ENCODE results near the gene SMAD7.

SMAD7 gene

DNA sequence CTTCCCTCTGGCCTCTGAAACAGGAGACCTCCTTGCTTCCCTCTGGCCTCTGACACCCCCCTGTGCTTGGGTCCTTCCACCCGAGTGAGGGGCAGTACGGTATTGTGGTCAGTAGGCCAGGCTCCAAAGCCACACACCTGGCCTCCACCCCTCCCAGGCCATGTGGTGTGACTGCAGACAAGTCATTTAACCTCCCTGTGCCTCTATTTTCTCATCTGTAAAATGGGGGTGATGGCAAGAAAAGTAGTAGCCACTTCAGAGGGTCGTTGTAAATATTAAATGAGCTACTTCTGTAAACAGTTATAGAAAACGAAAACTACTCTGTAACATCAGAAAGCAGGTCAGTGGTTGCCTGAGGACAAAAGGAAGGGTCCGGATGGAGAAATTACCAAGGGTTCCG is 74.2 kb downstream of the SMAD7 start:
- FAIRE-seq (no peak), DNase-seq (ENCODE audit: insufficient read length, low spot score) (no peak)
- TF ChIP-seq, protein P1, sequence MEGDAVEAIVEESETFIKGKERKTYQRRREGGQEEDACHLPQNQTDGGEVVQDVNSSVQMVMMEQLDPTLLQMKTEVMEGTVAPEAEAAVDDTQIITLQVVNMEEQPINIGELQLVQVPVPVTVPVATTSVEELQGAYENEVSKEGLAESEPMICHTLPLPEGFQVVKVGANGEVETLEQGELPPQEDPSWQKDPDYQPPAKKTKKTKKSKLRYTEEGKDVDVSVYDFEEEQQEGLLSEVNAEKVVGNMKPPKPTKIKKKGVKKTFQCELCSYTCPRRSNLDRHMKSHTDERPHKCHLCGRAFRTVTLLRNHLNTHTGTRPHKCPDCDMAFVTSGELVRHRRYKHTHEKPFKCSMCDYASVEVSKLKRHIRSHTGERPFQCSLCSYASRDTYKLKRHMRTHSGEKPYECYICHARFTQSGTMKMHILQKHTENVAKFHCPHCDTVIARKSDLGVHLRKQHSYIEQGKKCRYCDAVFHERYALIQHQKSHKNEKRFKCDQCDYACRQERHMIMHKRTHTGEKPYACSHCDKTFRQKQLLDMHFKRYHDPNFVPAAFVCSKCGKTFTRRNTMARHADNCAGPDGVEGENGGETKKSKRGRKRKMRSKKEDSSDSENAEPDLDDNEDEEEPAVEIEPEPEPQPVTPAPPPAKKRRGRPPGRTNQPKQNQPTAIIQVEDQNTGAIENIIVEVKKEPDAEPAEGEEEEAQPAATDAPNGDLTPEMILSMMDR (IDR thresholded peaks at IDR 0.05; ENCODE audit: insufficient read depth, missing control alignments), result no peak

GRCh38 chr18:48875942-48876511 is 74.7 kb downstream of the SMAD7 start:
- no peak for DNase-seq (ENCODE audit: insufficient read length, low spot score)
- TF ChIP-seq, protein P1 (IDR thresholded peaks at IDR 0.05; ENCODE audit: insufficient read depth, missing control alignments), result no peak
- no peak for FAIRE-seq

GRCh38 chr18:48875314-48875941 is 75.3 kb downstream of the SMAD7 start:
- FAIRE-seq (no peak), DNase-seq (ENCODE audit: insufficient read length, low spot score) (no peak)
- TF ChIP-seq, protein P1 (IDR thresholded peaks at IDR 0.05; ENCODE audit: insufficient read depth, missing control alignments), result no peak

DNA sequence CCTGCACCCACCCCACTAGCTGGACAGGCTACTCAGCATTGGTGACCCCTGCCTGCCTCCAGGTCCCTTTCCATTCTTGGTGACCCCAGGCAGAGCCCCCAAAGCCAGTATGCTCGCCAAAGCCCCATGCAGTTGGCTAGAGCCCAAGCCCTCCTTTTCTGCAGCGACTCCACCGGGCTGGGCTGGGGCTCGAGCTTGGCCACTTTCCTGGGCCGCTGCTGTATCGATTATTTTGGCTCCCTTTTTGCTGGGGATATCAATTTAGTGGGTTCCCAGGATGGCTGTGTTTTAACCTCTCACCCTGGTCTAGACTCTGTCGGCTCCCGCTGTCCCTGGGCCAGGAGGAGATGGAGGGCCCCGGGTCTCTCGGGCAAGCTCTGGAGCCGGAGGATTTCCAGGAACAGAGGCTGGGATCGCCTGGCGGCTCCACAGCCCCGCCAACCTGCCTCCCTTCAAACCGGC is 76.0 kb downstream of the SMAD7 start:
- no peak for DNase-seq (ENCODE audit: insufficient read length, low spot score)
- no peak for FAIRE-seq
- TF ChIP-seq, protein P1 (IDR thresholded peaks at IDR 0.05; ENCODE audit: insufficient read depth, missing control alignments), result no peak

DNA sequence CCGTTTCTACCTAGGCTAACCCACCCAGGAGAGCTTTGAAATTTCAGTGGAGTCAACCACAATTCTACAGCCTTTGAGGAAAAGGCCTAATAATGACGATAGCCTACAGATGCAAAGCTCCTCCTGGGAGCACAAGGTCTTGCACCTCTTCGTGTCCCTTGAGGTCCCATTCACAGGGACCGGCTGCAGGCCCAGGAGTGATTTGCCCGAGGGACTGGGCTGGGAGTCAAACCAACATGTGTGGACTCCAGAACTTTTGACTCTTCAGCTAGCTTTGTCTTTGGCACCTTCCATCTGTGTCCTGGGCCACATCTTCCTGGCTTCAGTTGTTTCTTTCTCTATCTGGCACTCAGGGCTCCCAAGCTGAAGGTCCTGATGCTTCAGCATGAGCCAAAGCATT is 76.5 kb downstream of the SMAD7 start:
- FAIRE-seq (no peak), DNase-seq (ENCODE audit: insufficient read length, low spot score) (no peak)
- TF ChIP-seq, protein P1 (IDR thresholded peaks at IDR 0.05; ENCODE audit: insufficient read depth, missing control alignments), result no peak

DNA sequence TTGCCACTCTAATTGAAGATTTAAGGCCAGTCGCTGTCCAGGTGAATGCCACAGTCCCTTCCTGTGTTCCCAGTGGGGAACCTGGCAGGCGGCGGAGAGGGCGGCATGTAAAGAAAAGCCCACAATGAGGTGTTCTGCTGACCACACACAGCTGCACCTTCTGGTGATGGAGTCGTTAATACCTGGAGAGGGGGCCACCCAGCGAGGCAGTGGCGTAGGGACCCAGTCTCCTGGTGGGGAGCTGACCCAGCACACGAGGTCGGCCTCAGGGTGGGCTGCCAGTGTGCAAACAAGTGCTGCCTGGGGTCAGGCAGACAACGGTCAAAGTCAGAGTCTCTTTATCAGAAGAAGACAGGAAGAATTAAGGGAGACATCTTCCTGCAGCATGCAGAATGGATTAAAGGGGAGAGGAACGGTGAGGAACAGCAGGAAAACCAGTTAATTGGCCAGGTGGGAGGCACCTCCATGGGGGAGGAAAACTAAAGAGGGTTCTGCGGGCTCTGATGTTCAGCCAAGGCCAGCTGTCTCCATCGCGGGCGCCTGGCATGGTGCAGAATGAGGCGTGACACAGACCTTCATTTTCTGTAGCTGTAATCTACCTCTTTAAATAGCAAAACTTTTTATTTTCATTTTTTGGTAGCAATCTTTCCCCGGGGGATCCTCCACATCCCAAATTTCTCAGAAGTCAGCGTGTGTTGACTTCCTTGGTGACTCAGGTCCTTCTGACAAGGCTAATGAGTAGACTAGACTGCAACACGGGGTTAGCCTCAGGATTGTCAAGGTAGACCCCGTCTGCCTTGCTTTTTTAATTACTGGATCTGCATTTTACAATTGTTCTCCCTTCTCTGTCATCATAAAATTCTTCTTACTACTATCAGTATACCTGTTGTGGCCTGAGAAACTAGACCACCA is 78.3 kb downstream of the SMAD7 start:
- FAIRE-seq (no peak), DNase-seq (ENCODE audit: insufficient read length, low spot score) (no peak)

More for the DNA sequence above, 78.3 kb downstream of the SMAD7 start:
- TF ChIP-seq, protein P1 (IDR thresholded peaks at IDR 0.05; ENCODE audit: insufficient read depth, missing control alignments), result no peak

Measured in D721Med (cell line).